H9 (cell line): Measurements from ENCODE around the gene PRUNE2. TPM values are rescaled to one million over a fixed set of nuclear protein-coding genes. Genes with fewer than 3 reads are reported as not detected.

Experiments
- DNase-seq: peaks from one replicate; pipeline ENCODE4 v3.0.0-alpha.2; 2017
- H2AFZ ChIP-seq: one replicate; pipeline ENCODE4 v1.6.1; 2013; ENCODE audit warnings: mild to moderate bottlenecking, low read length, control low read depth, moderate library complexity
- H2AK5ac ChIP-seq: 2 replicates; pipeline ENCODE4 v1.6.1; 2013; ENCODE audit warnings: low read length, control low read depth, mixed read lengths; ENCODE audit not compliant: insufficient read length
- H2BK120ac ChIP-seq: one replicate; pipeline ENCODE4 v1.6.1; 2013; ENCODE audit warnings: low read depth, mild to moderate bottlenecking, low read length, control low read depth, inconsistent platforms; ENCODE audit not compliant: poor library complexity, severe bottlenecking
- H2BK12ac ChIP-seq: 2 replicates; pipeline ENCODE4 v1.6.1; 2013; ENCODE audit warnings: low read length, control low read depth, mixed read lengths, low read depth; ENCODE audit not compliant: insufficient read length
- H2BK15ac ChIP-seq: 2 replicates; pipeline ENCODE4 v1.6.1; 2013; ENCODE audit warnings: low read depth, low read length, control low read depth
- H2BK20ac ChIP-seq: one replicate; pipeline ENCODE4 v1.6.1; 2013; ENCODE audit warnings: low read depth, mild to moderate bottlenecking, low read length, control low read depth, inconsistent platforms; ENCODE audit not compliant: poor library complexity, severe bottlenecking
- H2BK5ac ChIP-seq: 2 replicates; pipeline ENCODE4 v1.6.1; 2013; ENCODE audit warnings: low read length, control low read depth, mixed read lengths; ENCODE audit not compliant: insufficient read length
- H3K14ac ChIP-seq: 2 replicates; pipeline ENCODE4 v1.6.1; 2013; ENCODE audit warnings: low read length, control low read depth; ENCODE audit not compliant: insufficient read depth
- H3K18ac ChIP-seq: 2 replicates; pipeline ENCODE4 v1.6.1; 2013; ENCODE audit warnings: low read depth, mild to moderate bottlenecking, mixed read lengths, low read length, control low read depth; ENCODE audit not compliant: insufficient read length
- H3K23ac ChIP-seq: 2 replicates; pipeline ENCODE4 v1.6.1; 2013; ENCODE audit warnings: low read length, control low read depth, mixed read lengths, low read depth; ENCODE audit not compliant: insufficient read length
- H3K23me2 ChIP-seq: 2 replicates; pipeline ENCODE4 v1.6.1; 2013; ENCODE audit warnings: low read depth, mild to moderate bottlenecking, mixed read lengths, low read length, control low read depth; ENCODE audit not compliant: insufficient read length, poor library complexity, severe bottlenecking
- H3K27ac ChIP-seq: 2 replicates; pipeline ENCODE4 v1.5.1; 2013; ENCODE audit warnings: low read length, control low read depth, mixed read lengths, low read depth; ENCODE audit not compliant: insufficient read length
- H3K27me3 ChIP-seq: 2 replicates; pipeline ENCODE4 v1.6.1; 2013; ENCODE audit warnings: low read length, control low read depth, inconsistent platforms; ENCODE audit not compliant: insufficient read depth
- H3K4ac ChIP-seq: 2 replicates; pipeline ENCODE4 v1.6.1; 2013; ENCODE audit warnings: low read depth, mild to moderate bottlenecking, control low read depth, inconsistent platforms, low read length, moderate library complexity
- H3K4me1 ChIP-seq: 2 replicates; pipeline ENCODE4 v1.6.1; 2013; ENCODE audit warnings: low read length, control low read depth, inconsistent platforms; ENCODE audit not compliant: insufficient read depth
- H3K4me2 ChIP-seq: 2 replicates; pipeline ENCODE4 v1.6.1; 2013; ENCODE audit warnings: low read length, control low read depth, mixed read lengths; ENCODE audit not compliant: insufficient read length, insufficient read depth
- H3K56ac ChIP-seq: 2 replicates; pipeline ENCODE4 v1.6.1; 2013; ENCODE audit warnings: low read depth, mild to moderate bottlenecking, mixed read lengths, low read length, control low read depth; ENCODE audit not compliant: insufficient read length
- H3K79me1 ChIP-seq: 2 replicates; pipeline ENCODE4 v1.6.1; 2013; ENCODE audit warnings: low read depth, mild to moderate bottlenecking, moderate library complexity, low read length, control low read depth, inconsistent platforms; ENCODE audit not compliant: insufficient read depth, poor library complexity, severe bottlenecking
- H3K79me2 ChIP-seq: 2 replicates; pipeline ENCODE4 v1.6.1; 2013; ENCODE audit warnings: low read length, control low read depth, inconsistent platforms; ENCODE audit not compliant: insufficient read depth
- H3K9ac ChIP-seq: 2 replicates; pipeline ENCODE4 v1.6.1; 2013; ENCODE audit warnings: low read length, control low read depth, mixed read lengths; ENCODE audit not compliant: insufficient read length; ENCODE audit errors: extremely low read depth
- H3K9me3 ChIP-seq: one replicate; pipeline ENCODE4 v1.6.1; 2013; ENCODE audit warnings: low read depth, low read length, inconsistent platforms; ENCODE audit not compliant: control insufficient read depth
- H3T11ph ChIP-seq: one replicate; pipeline ENCODE4 v1.6.1; 2013; ENCODE audit warnings: mild to moderate bottlenecking, low read length, control low read depth, inconsistent platforms
- H4K20me1 ChIP-seq: one replicate; pipeline ENCODE4 v1.6.1; 2013; ENCODE audit not compliant: control insufficient read depth, insufficient read length, insufficient read depth
- H4K5ac ChIP-seq: 2 replicates; pipeline ENCODE4 v1.6.1; 2013; ENCODE audit warnings: low read depth, mild to moderate bottlenecking, mixed read lengths, low read length, control low read depth; ENCODE audit not compliant: insufficient read length
- H4K8ac ChIP-seq: replicated peaks from 2 replicates; pipeline ENCODE4 v1.6.1; 2013; ENCODE audit warnings: low read length, control low read depth, mixed read lengths, low read depth; ENCODE audit not compliant: insufficient read length
- H4K91ac ChIP-seq: 2 replicates; pipeline ENCODE4 v1.6.1; 2013; ENCODE audit warnings: low read depth, mild to moderate bottlenecking, moderate library complexity, mixed read lengths, low read length, control low read depth; ENCODE audit not compliant: insufficient read length
- H3K27ac Mint-ChIP-seq, 3 experiments: 2 replicates in 2 of 3; 3 replicates in 1 of 3; pipeline ENCODE4 v1.8.0; 2020 to 2021; ENCODE audit warnings: mixed read lengths in 3 of 3, mild to moderate bottlenecking in 1 of 3, moderate library complexity in 1 of 3
- H3K27me3 Mint-ChIP-seq: 2 replicates; pipeline ENCODE4 v1.8.0; 2021; ENCODE audit warnings: low read depth, mild to moderate bottlenecking, moderate library complexity, mixed read lengths
- H3K36me3 Mint-ChIP-seq, 3 experiments: 2 replicates in 2 of 3; 3 replicates in 1 of 3; pipeline ENCODE4 v1.8.0; 2020 to 2021; ENCODE audit warnings: low read depth in 3 of 3, mixed read lengths in 3 of 3; ENCODE audit not compliant: insufficient read depth in 1 of 3
- H3K4me1 Mint-ChIP-seq, 2 experiments: 2 replicates each; pipeline ENCODE4 v1.8.0; 2020; ENCODE audit warnings: mixed read lengths in 2 of 2
- H3K4me3 Mint-ChIP-seq, 2 experiments: 2 replicates in 1 of 2; 3 replicates in 1 of 2; pipeline ENCODE4 v1.8.0; 2020 to 2021; ENCODE audit warnings: mild to moderate bottlenecking in 2 of 2, mixed read lengths in 2 of 2, moderate library complexity in 1 of 2
- H3K9me3 Mint-ChIP-seq, 2 experiments: 2 replicates in 1 of 2; 3 replicates in 1 of 2; pipeline ENCODE4 v1.8.0; 2020; ENCODE audit warnings: mild to moderate bottlenecking in 2 of 2, mixed read lengths in 2 of 2, moderate library complexity in 1 of 2
- CTCF ChIP-seq: fragments of 200-600 bp; sonication (generic); conservative IDR thresholded peaks from 3 replicates; pipeline ENCODE4 v1.8.0; 2021; ENCODE audit warnings: antibody characterized with exemption, mild to moderate bottlenecking
- total RNA-seq: library from RNA; stranded (reverse); gene quantifications from 2 replicates; pipeline ENCODE4 v1.2.1, GENCODE V29; 2021

Gene PRUNE2
- total RNA-seq, 1 experiment from 2014 or later = 12.1 TPM

GRCh38 chr9:76562511-76562911 is 343.4 kb downstream of the PRUNE2 start:
- Histone ChIP-seq H3K14ac (no peak overlapping the region), H4K91ac (no peak overlapping the region), H2BK15ac (no peak overlapping the region), H3K4me1 (no peaks in the 10 kb centered on the region), H3K9me3 (no peaks in the 10 kb centered on the region), H4K8ac (no peak overlapping the region), H2BK120ac (no peak overlapping the region), H2AK5ac (no peak overlapping the region), H3K9ac (no peak overlapping the region), H3K27me3 (no peaks in the 10 kb centered on the region), H3K23me2 (no peaks in the 10 kb centered on the region), H3K27ac (no peak overlapping the region), H3K79me1 (no peaks in the 10 kb centered on the region), H2BK20ac (no peak overlapping the region), H4K5ac (no peak overlapping the region), H3K79me2 (no peaks in the 10 kb centered on the region), H3K18ac (no peak overlapping the region), H2AFZ (no peak overlapping the region), H3K4me2 (no peak overlapping the region), H2BK5ac (no peak overlapping the region), H3K4ac (no peak overlapping the region), H3T11ph (no peak overlapping the region), H3K23ac (no peak overlapping the region), H2BK12ac (no peak overlapping the region), H4K20me1 (no peaks in the 10 kb centered on the region), H3K56ac (no peak overlapping the region)
- Mint-ChIP-seq H3K9me3 (peaks cover 0 to 5% of the 10 kb centered on the region in 2 experiments; a peak in 3 of 5 replicates), H3K4me3 (no peak overlapping the region), H3K27me3 (no peaks in the 10 kb centered on the region), H3K36me3 (0 out of 7 replicates have a peak, but pooled peaks cover 0 to 4% (median 0%) of the 10 kb centered on the region in 3 experiments), H3K4me1 (peaks cover 23 to 25% of the 10 kb centered on the region in 2 experiments), H3K27ac (no peak overlapping the region)
- no peak for TF ChIP-seq CTCF
- DNase-seq = no peak
